Neural cell (in vitro differentiated cells): Measurements from ENCODE around the gene COX7A2L. TPM values are rescaled to one million over a fixed set of nuclear protein-coding genes. Genes with fewer than 3 reads are reported as not detected.

Source experiments
- H2AFZ ChIP-seq: fragments of 200-600, 300-800 bp; sonication (generic), shearing (Covaris generic); 2 replicates; pipeline ENCODE4 v1.6.0; 2014; ENCODE audit warnings: low read depth, mild to moderate bottlenecking, antibody characterized with exemption, low read length, moderate library complexity
- H3F3A ChIP-seq: fragments of 200-600 bp; shearing (Covaris generic); 2 replicates; pipeline ENCODE4 v1.6.1; 2016; ENCODE audit warnings: mild to moderate bottlenecking, moderate library complexity, mixed read lengths, antibody characterized with exemption, low read length; ENCODE audit not compliant: insufficient read depth, poor library complexity, severe bottlenecking
- H3K27ac ChIP-seq: fragments of 200-600, 300-800 bp; sonication (generic), shearing (Covaris generic); 2 replicates; pipeline ENCODE4 v1.5.1; 2014; ENCODE audit warnings: mild to moderate bottlenecking, low read length, moderate library complexity
- H3K27me3 ChIP-seq: fragments of 300-800, 200-600 bp; sonication (generic), shearing (Covaris generic); 2 replicates; pipeline ENCODE4 v1.6.0; 2014; ENCODE audit warnings: mild to moderate bottlenecking, low read depth, low read length, moderate library complexity; ENCODE audit not compliant: insufficient read depth
- H3K36me3 ChIP-seq: fragments of 300-800, 200-600 bp; sonication (generic), shearing (Covaris generic); 2 replicates; pipeline ENCODE4 v1.5.1; 2014; ENCODE audit warnings: mild to moderate bottlenecking, antibody characterized with exemption, low read length, moderate library complexity; ENCODE audit not compliant: insufficient read depth
- H3K4me2 ChIP-seq: fragments of 300-800, 200-600 bp; sonication (generic), shearing (Covaris generic); 2 replicates; pipeline ENCODE4 v1.6.0; 2014; ENCODE audit warnings: mild to moderate bottlenecking, low read length
- H3K4me3 ChIP-seq: fragments of 300-800, 200-600 bp; sonication (generic), shearing (Covaris generic); 2 replicates; pipeline ENCODE4 v1.5.1; 2014; ENCODE audit warnings: mild to moderate bottlenecking, low read length, moderate library complexity
- H3K79me2 ChIP-seq: fragments of 200-600 bp; shearing (Covaris generic); replicated peaks from 2 replicates; pipeline ENCODE4 v1.6.0; 2014; ENCODE audit warnings: mild to moderate bottlenecking, low read length, moderate library complexity; ENCODE audit not compliant: insufficient read depth
- H3K9ac ChIP-seq: fragments of 300-800, 200-600 bp; sonication (generic), shearing (Covaris generic); 2 replicates; pipeline ENCODE4 v1.6.1; 2016; ENCODE audit warnings: mild to moderate bottlenecking, low read length, mixed read lengths
- H3K9me2 ChIP-seq: fragments of 200-600 bp; shearing (Covaris generic); 2 replicates; pipeline ENCODE4 v1.6.1; 2016; ENCODE audit warnings: mild to moderate bottlenecking, low read length, mixed read lengths; ENCODE audit not compliant: insufficient read depth
- H3K9me3 ChIP-seq: fragments of 200-600, 300-800 bp; sonication (generic), shearing (Covaris generic); 2 replicates; pipeline ENCODE4 v1.6.1; 2016; ENCODE audit warnings: mild to moderate bottlenecking, mixed run types, low read length, moderate library complexity, mixed read lengths
- H4K20me1 ChIP-seq: fragments of 200-600 bp; shearing (Covaris generic); 2 replicates; pipeline ENCODE4 v1.6.1; 2016; ENCODE audit warnings: mild to moderate bottlenecking, mixed run types; ENCODE audit not compliant: insufficient read depth
- EP300 ChIP-seq: fragments of 450-650 bp; conservative IDR thresholded peaks from 2 replicates; pipeline ENCODE4 v1.6.1; 2014; ENCODE audit warnings: antibody characterized with exemption, mild to moderate bottlenecking, moderate library complexity; ENCODE audit not compliant: poor library complexity, severe bottlenecking
- EZH2 ChIP-seq: fragments of 200-600, 300-800 bp; shearing (Covaris generic), sonication (generic); IDR thresholded peaks from 2 replicates; pipeline ENCODE4 v1.6.1; 2014; ENCODE audit warnings: antibody characterized with exemption, low read length, borderline replicate concordance, mild to moderate bottlenecking; ENCODE audit not compliant: insufficient read depth, poor library complexity, severe bottlenecking
- MXI1 ChIP-seq: fragments of 450-650 bp; conservative IDR thresholded peaks from 2 replicates; pipeline ENCODE4 v1.6.1; 2014; ENCODE audit warnings: antibody characterized with exemption, mild to moderate bottlenecking; ENCODE audit not compliant: poor library complexity, severe bottlenecking
- POLR2AphosphoS5 ChIP-seq: IDR thresholded peaks from 2 replicates; pipeline ENCODE4 v1.6.1; 2012
- RAD21 ChIP-seq: fragments of 450-650 bp; conservative IDR thresholded peaks from 2 replicates; pipeline ENCODE4 v1.6.1; 2014; ENCODE audit warnings: antibody characterized with exemption, mild to moderate bottlenecking, moderate library complexity
- SMC3 ChIP-seq: fragments of 450-650 bp; conservative IDR thresholded peaks from 2 replicates; pipeline ENCODE4 v1.6.1; 2014; ENCODE audit warnings: antibody characterized with exemption, mild to moderate bottlenecking, moderate library complexity; ENCODE audit not compliant: poor library complexity
- TAF1 ChIP-seq: IDR thresholded peaks from 2 replicates; pipeline ENCODE4 v1.6.1; 2012; ENCODE audit warnings: low read depth
- polyA plus RNA-seq: library from polyadenylated mRNA; depleted of rRNA; stranded (reverse); fragments of >200 nt; gene quantifications from 2 replicates; pipeline ENCODE4 v1.2.3, GENCODE V29; 2014
- TF ChIP-seq, protein P1 (sequence below): IDR thresholded peaks from 2 replicates; pipeline ENCODE4 v1.6.1; 2012; ENCODE audit warnings: borderline replicate concordance
- TF ChIP-seq, protein P2 (sequence below): fragments of 450-650 bp; IDR thresholded peaks from 2 replicates; pipeline ENCODE4 v1.5.1; 2014; ENCODE audit warnings: antibody characterized with exemption, mild to moderate bottlenecking, moderate library complexity; ENCODE audit not compliant: poor library complexity, severe bottlenecking

The COX7A2L gene
- polyA plus RNA-seq, 1 donor from 2014 or later, result 425 TPM

DNA sequence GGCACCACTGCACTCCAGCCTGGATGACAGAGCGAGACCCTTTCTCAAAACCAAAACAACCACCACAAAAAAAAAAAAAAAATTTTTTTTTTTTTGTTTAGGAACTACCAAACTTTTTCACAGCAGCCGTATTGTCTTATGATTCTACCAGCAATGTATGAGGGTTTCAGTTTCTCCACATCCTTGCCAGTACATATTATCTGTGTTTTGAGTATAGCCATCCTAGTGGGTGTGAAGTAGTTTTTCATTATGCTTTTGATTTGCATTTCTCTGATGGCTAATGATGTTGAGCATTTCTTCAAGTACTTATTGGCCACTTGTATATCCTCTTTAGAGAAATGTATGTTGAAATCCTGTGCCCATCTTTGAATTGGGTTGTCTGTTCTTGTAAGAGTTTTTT is 51.7 kb downstream of the COX7A2L start:
- TF ChIP-seq POLR2AphosphoS5, result no peak
- TF ChIP-seq, protein P1, sequence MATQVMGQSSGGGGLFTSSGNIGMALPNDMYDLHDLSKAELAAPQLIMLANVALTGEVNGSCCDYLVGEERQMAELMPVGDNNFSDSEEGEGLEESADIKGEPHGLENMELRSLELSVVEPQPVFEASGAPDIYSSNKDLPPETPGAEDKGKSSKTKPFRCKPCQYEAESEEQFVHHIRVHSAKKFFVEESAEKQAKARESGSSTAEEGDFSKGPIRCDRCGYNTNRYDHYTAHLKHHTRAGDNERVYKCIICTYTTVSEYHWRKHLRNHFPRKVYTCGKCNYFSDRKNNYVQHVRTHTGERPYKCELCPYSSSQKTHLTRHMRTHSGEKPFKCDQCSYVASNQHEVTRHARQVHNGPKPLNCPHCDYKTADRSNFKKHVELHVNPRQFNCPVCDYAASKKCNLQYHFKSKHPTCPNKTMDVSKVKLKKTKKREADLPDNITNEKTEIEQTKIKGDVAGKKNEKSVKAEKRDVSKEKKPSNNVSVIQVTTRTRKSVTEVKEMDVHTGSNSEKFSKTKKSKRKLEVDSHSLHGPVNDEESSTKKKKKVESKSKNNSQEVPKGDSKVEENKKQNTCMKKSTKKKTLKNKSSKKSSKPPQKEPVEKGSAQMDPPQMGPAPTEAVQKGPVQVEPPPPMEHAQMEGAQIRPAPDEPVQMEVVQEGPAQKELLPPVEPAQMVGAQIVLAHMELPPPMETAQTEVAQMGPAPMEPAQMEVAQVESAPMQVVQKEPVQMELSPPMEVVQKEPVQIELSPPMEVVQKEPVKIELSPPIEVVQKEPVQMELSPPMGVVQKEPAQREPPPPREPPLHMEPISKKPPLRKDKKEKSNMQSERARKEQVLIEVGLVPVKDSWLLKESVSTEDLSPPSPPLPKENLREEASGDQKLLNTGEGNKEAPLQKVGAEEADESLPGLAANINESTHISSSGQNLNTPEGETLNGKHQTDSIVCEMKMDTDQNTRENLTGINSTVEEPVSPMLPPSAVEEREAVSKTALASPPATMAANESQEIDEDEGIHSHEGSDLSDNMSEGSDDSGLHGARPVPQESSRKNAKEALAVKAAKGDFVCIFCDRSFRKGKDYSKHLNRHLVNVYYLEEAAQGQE, result no peak
- TF ChIP-seq, protein P2, sequence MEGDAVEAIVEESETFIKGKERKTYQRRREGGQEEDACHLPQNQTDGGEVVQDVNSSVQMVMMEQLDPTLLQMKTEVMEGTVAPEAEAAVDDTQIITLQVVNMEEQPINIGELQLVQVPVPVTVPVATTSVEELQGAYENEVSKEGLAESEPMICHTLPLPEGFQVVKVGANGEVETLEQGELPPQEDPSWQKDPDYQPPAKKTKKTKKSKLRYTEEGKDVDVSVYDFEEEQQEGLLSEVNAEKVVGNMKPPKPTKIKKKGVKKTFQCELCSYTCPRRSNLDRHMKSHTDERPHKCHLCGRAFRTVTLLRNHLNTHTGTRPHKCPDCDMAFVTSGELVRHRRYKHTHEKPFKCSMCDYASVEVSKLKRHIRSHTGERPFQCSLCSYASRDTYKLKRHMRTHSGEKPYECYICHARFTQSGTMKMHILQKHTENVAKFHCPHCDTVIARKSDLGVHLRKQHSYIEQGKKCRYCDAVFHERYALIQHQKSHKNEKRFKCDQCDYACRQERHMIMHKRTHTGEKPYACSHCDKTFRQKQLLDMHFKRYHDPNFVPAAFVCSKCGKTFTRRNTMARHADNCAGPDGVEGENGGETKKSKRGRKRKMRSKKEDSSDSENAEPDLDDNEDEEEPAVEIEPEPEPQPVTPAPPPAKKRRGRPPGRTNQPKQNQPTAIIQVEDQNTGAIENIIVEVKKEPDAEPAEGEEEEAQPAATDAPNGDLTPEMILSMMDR, result no peak

DNA sequence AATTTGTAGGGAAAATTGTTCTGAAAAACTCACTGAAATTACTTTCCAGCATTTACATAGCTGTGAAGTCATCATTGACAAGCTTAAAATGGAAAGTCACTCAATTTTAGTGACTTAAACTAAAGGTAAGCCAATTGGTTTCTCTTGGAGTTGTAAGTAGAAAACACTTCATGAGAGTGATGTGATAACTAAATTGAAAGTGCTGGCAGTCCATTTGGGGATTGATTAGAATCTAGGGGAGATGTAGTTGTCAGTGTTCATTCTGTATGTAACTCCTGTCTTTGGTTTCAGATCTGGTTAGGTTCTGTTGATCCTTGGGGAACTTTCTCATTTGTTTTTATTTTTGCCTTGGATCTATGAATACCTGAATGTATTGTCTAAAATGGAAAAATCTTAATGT is 53.8 kb downstream of the COX7A2L start:
- no peak overlapping the region for H3K27ac ChIP-seq
- no peak for TF ChIP-seq POLR2AphosphoS5
- TF ChIP-seq EP300, result no peak
- no peak for TF ChIP-seq EZH2
- TF ChIP-seq SMC3, result no peak
- no peak for TF ChIP-seq RAD21
- no peak for TF ChIP-seq MXI1
- TF ChIP-seq, protein P2, result no peak
- TF ChIP-seq TAF1, result no peak
- TF ChIP-seq, protein P1, result no peak
- no peaks in the 10 kb centered on the region for H3K36me3 ChIP-seq
- no peak overlapping the region for H3K4me3 ChIP-seq
- no peaks in the 10 kb centered on the region for H4K20me1 ChIP-seq
- no peak overlapping the region for H3K4me2 ChIP-seq
- no peaks in the 10 kb centered on the region for H3K79me2 ChIP-seq
- H3K9me2 ChIP-seq, result no peaks in the 10 kb centered on the region
- no peaks in the 10 kb centered on the region for H3K9me3 ChIP-seq
- no peaks in the 10 kb centered on the region for H3F3A ChIP-seq
- no peak overlapping the region for H2AFZ ChIP-seq
- no peaks in the 10 kb centered on the region for H3K27me3 ChIP-seq
- H3K9ac ChIP-seq, result no peak overlapping the region

More for the DNA sequence above, 51.7 kb downstream of the COX7A2L start:
- no peaks in the 10 kb centered on the region for H3K79me2 ChIP-seq
- no peak overlapping the region for H3K4me3 ChIP-seq
- no peaks in the 10 kb centered on the region for H3K36me3 ChIP-seq
- no peaks in the 10 kb centered on the region for H3K27me3 ChIP-seq
- H3K27ac ChIP-seq, result no peak overlapping the region
- no peak overlapping the region for H3K4me2 ChIP-seq
- no peaks in the 10 kb centered on the region for H4K20me1 ChIP-seq
- H3K9ac ChIP-seq, result no peak overlapping the region
- H2AFZ ChIP-seq, result no peak overlapping the region
- H3F3A ChIP-seq, result no peaks in the 10 kb centered on the region
- no peaks in the 10 kb centered on the region for H3K9me3 ChIP-seq
- no peaks in the 10 kb centered on the region for H3K9me2 ChIP-seq
